NCI-H2196 treated with DMSO at 0.1 percent for 48 hours (cell line): ENCODE data around the gene KIRREL3.
"Not testable (repeated sequence)": the region's sequence is repeated elsewhere in the genome, so short reads cannot be mapped to it uniquely, and the experiment has no call there.

Source experiments
- DNase-seq: peaks from one replicate; lab custom pipeline; 2025; ENCODE audit not compliant: unreplicated experiment; lab: John Stamatoyannopoulos, UW

The KIRREL3 gene

GRCh38 chr11:126413426-126413825 lies 587.1 kb downstream of the KIRREL3 start:
- DNase-seq: no peak

- no peak for DNase-seq
Measured at GRCh38 chr11:126411971-126412381, 588.6 kb downstream of the KIRREL3 start.

- DNase-seq: no peak
Measured at GRCh38 chr11:126410649-126411048, 589.9 kb downstream of the KIRREL3 start.

DNA sequence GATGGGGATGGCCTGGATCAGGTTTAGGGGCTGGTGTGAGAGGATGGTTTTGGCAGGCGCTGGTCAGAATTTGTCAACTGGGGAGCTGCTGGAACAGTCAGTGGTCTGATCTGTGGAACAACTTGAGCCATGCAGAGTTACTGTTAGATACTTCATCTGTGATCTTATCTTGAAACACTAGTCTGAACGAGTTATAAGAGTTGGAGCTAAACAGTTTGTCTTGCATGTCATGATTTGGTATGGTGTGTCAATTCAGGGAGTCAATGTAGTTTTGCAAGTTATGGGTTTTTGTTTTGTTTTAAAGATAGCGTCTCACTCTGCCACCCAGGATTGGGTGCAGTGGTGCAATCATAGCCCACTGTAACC lies 591.0 kb downstream of the KIRREL3 start:
- DNase-seq: no peak

DNA sequence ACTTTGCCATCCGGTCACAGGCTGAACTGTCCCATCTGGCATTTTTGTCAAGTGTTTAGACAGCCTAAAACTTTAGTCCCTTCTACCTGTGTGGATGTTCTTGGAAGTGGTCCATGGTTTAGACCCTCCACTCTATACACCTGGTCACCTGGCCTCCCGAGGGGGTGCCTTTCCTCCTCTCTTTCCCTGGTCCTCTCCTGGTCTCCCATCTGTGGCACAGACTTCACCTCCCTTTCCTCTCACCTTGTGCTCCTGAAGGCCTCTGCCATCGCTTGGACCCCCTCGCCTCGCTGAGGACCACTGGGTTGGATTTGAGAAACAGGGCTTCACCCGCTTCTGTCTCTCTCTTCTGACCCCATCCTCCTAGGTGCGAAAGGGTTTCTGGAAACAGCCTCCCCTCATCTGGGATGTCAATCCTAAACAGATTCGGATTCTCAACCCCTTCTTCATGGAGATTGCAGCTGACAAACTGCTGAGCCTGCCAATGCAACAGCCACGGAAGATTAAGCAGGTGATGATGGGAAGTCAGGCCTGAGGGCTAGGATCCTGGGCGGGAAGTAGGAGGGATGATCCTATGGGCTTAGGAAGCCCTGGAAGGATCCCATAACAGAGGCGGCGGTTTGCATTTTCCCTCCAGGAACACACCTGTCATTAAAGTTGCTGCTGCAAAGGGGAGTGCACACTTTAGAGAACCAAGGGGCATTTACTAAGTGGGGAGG lies 591.5 kb downstream of the KIRREL3 start:
- no peak for DNase-seq

GRCh38 chr11:126408496-126408895 lies 592.1 kb downstream of the KIRREL3 start:
- no peak for DNase-seq

DNA sequence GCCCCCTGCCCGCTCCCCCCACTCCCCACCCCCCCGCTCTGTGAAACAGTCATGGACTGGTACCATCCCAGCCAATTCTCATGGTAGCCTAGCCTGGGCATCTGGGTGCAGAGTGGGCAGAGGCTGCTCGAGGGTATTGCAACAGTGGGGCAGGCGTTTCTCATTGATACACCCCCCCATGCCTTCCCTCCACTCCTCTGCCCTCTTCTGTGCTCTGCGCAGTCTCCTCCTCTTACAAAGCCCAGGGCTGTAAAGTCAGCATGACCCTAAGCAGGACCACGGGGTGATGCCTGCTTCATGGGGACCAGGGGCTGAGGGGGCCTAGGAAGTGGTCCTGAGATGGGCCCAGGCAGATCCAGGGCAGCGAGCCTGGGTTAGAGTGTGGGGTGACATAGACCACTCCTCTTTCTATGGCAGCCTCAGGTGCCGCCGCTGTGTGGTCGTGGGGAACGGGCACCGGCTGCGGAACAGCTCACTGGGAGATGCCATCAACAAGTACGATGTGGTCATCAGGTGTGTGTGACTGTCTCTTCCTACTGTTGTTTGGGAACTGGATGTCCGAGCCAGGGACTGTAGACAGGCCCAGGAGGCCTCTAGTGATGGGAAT lies 592.8 kb downstream of the KIRREL3 start:
- no peak for DNase-seq

- DNase-seq: no peak
Measured at GRCh38 chr11:126407101-126407521, 593.5 kb downstream of the KIRREL3 start.

DNA sequence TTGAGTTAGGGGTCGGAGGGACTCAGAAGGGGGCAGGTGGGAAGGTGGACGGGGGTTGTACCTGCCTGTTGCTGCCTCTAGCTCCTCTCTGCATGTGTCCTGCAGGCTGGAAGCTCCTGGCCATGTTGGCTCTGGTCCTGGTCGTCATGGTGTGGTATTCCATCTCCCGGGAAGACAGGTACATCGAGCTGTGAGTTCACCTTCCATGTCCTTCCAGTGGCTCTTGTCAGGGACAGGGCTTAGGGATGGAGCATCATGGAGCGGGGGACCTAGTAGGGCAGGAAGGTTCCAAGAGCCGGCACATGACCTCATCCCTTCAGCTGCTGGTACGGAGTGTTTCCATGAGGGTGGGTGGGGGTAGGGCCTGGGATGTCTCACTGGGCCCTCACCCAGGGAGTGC lies 594.2 kb downstream of the KIRREL3 start:
- DNase-seq: no peak

GRCh38 chr11:126405906-126406305 lies 594.7 kb downstream of the KIRREL3 start:
- DNase-seq: no peak

DNA sequence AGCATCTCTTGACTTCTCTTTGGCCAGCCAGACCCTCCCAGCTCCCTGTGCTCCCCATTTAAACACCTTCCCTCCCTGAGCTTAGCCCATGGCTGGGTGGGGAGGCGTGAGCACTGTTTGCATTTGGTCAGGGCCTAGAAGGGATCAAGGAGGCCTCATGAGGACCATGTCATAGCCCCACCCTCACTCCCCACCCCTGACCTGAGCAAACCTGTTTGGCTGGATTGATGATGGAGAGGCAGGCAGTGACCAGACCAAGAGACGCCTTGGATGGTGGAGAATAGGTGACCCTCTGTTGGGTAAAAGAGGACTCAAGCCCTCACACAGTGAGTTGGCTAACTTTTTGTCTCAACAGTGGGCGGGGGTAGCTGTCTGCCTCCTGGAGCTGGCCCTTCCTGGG lies 595.2 kb downstream of the KIRREL3 start:
- no peak for DNase-seq

GRCh38 chr11:126404367-126404766 lies 596.2 kb downstream of the KIRREL3 start:
- no peak for DNase-seq

- no peak for DNase-seq
Measured at GRCh38 chr11:126403658-126404057, 596.9 kb downstream of the KIRREL3 start.

- no peak for DNase-seq
Measured at GRCh38 chr11:126403022-126403581, 597.5 kb downstream of the KIRREL3 start.

- DNase-seq: no peak
Measured at GRCh38 chr11:126400479-126400878, 600.1 kb downstream of the KIRREL3 start.

DNA sequence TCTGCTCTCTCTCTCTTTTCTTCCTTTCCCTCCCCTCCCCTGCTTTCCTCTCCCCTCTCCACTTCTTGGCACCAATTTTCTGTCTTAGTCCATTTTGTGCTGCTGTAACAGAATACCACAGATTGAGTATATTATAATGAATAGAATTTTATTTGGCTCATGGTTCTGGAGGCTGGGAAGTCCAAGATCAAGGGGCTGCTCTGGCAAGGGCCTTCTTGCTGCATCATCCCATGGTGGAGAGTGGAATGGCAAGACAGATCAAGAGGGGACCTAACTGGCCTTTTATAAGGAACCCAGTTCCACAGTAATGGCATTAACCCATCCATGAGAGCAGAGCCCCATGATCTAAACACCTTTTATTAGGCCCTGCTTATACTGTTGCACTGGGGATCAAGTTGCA lies 600.6 kb downstream of the KIRREL3 start:
- no peak for DNase-seq

GRCh38 chr11:126398721-126399120 lies 601.8 kb downstream of the KIRREL3 start:
- no peak for DNase-seq

- no peak for DNase-seq
Measured at GRCh38 chr11:126398296-126398695, 602.3 kb downstream of the KIRREL3 start.

DNA sequence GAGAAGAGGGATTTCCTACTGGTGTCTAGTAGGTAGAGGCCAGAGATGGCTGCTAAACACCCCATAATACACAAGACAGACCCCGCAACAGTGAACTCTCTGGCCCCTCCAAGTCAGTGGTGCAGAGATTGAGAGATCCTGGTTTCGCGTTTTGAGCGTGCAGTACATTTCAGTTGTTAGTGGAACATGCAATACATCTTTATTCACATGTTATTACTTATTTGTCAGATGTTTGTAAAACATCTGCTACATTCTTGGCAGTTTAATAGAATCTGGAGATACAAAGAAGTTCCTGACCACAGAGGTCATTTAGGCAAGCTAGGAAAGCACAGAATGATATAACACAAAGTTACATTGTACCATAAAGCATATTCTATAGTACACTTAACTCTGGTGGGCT lies 603.6 kb downstream of the KIRREL3 start:
- no peak for DNase-seq

DNA sequence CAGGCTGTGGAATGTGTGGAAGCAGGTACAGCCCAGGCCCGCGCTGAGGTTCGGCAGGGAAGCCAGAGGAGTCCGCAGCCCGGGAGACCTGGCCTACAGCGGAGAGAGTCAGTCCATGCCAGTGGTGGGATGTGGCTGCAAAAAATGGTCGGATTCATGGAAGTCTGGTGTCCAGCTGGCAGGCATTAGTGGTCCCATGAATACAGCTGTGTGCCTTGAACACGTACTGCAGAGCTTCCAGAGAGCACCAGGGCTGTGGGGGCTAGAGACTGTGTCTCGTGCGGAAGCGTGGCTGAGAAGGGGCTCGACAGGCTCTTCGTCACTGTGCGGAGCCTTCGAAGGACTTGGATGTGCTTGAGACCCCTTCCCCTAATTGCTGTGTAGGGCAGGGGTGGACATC lies 604.3 kb downstream of the KIRREL3 start:
- DNase-seq: not testable (repeated sequence)

- DNase-seq: not testable (repeated sequence)
Measured at GRCh38 chr11:126395784-126396183, 604.8 kb downstream of the KIRREL3 start.

- peak; percentile 51 for DNase-seq
Measured at GRCh38 chr11:126394634-126395072, 605.9 kb downstream of the KIRREL3 start.
